HG03432 (cell line): Measurements from ENCODE around the gene AUTS2.

Experiments
- ATAC-seq: cut with Tn5 transposase; IDR thresholded peaks from one replicate; pipeline ENCODE4 v1.9.1; 2021; ENCODE audit warnings: mild to moderate bottlenecking, moderate library complexity; ENCODE audit not compliant: unreplicated experiment

AUTS2 gene

DNA sequence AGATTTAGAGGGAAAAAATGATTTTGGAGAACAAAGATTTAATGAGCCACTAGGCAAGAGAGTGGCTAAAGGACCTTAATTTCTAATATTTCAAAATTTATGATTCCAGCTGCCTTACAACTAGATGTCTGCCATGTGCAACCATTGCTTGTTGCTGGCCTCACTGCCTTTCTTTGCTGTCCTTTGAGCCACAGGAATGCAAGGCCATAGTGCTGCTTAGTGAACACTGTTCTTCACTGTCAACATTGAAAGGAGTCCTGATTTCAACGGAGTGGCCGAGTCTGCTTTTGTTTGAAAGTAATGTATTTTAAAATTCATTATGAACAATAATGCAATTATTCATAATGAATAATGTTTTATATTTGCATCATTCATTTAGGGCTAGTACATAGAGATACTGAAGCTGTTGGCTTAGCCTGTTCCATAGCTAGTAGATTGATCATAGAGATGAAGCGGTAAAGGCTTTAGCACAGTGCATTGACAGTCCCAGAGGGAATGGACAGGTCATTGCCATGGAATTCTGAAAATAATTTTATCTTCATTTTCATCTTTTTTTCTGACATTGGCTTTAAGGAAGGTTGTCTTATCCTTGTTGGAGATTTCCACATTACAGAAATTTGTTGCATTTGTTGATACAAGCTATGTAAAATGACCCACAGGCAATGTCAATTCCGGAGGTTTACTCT lies 544.1 kb downstream of the AUTS2 start:
- ATAC-seq: no peak

DNA sequence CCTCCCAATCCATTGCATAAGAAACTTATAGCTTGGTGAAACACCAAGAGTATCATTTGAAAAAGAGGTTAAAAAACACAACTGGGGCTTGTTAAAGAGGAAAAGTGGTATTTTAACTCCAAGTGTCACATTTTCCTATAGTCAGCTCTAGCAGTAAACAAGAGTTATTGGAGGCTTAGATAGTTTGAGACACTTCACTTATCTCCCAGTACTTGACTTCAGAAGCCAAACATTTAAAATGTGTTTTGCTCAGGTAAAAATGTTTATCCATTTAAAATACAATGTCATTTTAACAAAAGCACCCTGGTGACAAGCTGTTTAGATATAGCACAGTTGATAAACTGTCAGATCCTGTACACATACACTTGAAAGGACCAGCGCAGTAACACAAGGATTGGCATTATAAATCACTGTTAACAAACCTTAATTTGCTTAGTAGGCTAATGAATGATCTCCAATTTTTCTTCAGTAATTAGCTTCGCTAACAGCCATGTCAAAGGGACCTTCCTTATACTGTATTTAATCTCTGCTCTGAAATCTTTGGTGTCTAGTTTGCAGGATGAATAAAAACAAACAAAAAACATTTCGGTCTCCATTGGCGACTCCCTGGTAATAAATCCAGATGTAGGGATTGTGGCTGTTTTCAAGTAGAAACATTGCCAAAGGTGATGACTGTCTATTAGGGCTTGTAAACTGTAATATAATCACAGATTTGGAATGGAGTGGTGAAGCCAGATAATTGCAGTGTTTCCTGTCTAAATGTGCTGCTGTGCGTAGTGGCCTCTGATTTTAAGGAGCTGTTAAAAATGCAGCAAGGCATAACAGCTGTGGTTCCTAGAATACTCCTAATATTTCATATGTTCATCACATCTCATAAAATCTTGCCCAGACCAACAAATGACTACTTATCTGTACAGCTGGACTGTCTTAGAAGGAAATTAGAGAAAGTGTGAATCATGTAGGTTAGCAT lies 545.1 kb downstream of the AUTS2 start:
- ATAC-seq: no peak

DNA sequence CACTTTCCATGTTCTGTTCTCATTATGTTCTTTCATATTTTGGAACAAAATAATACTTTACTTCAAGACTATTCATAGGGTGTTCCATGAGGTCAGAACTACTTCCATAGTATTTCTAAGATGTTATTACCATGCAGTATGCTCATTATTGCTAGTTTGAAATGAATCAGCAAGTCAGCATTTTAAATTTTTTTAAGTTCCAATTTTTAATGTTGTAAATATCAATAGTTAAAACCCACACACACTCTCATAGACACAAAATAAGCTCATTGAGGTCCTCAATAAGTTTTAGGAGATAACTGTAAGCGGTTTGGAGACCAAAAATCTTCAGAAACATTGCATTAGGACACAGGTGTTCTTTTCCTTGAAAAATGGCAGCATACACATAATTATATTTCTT lies 550.7 kb downstream of the AUTS2 start:
- ATAC-seq: no peak

DNA sequence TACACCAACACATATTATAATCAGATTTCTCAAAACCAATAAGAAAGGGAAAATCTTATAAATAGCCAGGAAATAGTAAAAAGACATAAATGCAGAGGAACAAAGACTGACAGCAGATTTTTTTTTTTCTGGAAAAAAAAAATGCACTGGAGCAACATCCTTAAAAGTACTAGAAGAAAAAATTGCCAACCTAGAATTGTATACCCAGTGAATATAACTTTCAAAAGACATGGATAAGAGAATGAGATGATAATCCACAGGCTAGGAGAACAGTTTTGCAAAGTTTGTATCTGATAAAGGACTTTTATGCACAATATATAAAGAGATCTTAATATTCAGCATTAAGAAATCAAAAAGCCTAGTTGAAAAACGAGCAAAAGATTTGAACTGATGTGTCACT lies 554.0 kb downstream of the AUTS2 start:
- no peak for ATAC-seq

DNA sequence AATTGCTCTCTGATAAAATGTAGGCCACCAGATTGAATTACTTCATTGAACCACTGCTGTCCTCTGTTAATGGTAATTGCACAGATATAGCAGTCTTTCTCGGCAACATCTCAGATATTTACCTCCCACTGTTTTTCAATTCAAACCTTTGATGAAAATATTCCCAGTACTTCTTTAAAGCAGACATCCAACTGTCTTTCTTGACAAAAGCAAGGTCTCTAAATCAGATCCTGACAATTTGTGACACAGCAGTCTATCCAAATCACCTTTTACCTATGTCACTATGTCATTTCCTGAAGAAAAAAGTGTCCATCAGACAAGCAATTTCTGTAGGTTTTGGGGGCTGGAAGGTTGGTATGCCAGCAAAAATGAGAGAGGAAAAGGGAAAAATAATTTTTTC lies 555.7 kb downstream of the AUTS2 start:
- no peak for ATAC-seq

- no peak for ATAC-seq
Measured at GRCh38 chr7:70154521-70155180, 556.4 kb downstream of the AUTS2 start.

- no peak for ATAC-seq
Measured at GRCh38 chr7:70156057-70156456, 557.8 kb downstream of the AUTS2 start.

DNA sequence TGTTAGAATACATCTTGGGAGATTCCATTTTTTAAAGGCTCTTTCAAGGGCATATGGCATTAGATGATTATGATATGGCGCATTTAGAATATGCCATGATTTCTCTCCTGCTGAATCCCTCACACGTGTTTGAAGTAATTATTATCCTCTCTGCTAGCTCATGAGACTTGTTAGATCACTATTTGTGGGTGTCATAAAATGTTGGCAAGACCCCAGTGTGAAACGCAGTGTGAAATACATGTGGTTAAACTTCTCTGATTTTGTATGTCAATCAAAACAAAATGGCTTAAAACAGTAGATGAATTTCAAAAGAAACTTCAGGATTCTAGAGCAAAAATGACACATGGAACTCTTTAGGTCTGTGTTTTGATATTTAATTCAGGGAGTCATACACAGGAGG lies 560.8 kb downstream of the AUTS2 start:
- no peak for ATAC-seq

DNA sequence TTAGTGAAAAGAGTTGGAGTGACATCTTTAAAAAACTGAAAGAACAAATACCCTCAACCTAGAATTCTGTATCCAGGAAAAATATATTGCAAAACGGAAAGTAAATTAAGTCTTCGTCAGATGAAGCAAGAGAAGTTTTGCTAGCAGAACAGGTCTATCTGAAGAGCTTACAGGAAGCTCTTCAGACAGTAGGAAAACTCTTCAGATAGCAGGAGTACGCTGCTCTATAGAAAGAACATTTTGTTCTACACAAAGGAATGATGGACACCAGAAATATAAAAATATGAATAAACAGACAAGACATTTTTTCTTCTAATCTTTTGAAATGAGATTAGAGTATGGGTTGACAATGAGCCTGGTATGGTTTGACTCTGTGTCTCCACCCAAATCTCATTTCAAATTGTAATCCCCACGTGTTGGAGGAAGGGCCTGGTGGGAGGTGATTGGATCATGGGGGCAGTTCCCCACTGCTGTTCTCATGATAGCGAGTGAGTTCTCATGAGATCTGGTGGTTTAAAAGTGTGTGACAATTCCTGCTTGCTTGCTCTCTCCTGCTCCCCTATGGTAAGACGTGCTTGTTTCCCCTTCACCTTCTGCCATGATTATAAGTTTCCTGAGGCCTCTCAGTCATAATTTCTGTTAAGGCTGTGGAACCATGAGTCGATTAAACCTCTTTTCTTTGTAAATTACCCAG lies 567.3 kb downstream of the AUTS2 start:
- no peak for ATAC-seq

DNA sequence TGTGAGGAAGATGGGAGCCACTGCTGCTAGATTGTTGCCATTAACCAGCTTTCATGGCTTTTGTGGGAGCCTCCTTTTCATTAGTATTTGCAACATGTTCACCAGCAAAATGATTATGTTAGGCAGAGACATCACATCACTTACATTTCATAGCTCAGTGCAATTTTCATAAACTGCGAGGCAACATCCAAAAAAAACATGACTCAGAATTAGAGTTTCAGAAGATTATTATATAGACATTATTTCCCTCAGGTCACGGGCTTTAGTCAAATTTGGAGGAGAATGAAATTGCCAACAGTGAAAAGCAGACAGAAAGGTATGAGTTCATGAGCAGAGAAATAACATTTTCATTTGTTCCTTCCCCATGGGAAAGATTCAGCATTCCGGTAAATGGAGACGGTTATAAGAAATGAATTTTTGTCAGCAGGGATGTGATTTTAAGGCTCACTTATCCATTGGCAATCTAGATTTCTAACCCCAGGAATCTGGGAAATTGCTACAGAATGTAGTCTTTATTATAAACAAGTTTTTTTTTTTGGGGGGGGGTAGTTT lies 573.2 kb downstream of the AUTS2 start:
- no peak for ATAC-seq

GRCh38 chr7:70177166-70177565 lies 578.9 kb downstream of the AUTS2 start:
- no peak for ATAC-seq

- no peak for ATAC-seq
Measured at GRCh38 chr7:70178211-70178610, 579.9 kb downstream of the AUTS2 start.

DNA sequence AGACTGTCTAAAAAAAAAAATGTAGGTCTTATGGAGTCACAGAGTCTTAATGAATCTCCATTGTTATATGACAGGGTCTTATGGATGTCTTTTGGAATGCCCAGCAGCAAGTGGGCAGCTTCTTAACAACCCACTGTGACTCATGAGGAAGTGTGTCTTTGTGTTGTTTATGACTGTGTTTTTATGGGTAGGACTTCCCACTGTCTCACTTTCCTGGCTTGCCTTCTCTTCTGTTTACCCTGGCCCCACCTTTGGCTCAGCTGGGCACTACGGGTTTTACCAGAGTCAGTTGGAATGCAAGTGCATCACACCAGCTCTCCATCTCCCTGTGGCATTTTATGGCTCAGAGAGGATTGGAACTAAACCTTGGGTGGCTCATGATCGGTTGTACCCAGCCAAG lies 580.5 kb downstream of the AUTS2 start:
- ATAC-seq: no peak

DNA sequence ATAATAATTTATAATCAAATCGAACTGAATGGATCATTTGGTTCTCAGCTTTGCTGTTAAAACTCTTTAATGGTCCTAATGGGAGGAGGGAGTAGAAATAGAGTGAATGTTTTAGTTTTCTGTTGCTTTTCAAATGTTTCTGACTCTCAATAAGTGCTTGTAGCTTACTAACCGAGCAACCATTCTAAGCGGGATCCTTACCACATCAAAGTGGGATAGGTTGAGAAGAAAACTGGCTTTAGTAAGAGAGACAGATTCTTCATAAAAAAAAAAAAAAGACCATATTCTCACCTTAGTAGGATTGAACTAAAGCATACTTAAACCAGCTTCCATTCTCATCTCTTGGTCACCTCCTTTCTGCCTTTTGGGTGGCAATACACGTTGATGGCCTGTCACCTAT lies 584.2 kb downstream of the AUTS2 start:
- ATAC-seq: no peak

DNA sequence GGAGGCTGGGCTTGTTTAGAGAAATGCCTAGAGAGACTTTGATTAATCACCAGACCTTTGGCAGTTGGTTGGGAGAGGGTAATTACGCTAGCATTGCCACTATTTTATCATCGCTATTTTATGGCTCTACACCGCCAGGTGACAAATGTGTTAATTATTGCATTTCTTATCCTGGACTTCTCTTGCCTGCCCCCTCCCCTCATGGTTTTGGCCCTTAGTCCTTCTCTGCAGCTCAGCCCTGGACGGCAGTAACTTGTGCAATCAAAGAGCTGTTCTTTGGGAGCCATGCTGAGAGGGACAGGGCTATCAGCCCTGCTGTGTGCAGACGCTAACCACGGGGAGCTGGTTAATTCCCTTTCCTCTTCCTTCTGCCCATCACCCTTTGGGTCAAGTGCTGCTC lies 585.0 kb downstream of the AUTS2 start:
- ATAC-seq: no peak

DNA sequence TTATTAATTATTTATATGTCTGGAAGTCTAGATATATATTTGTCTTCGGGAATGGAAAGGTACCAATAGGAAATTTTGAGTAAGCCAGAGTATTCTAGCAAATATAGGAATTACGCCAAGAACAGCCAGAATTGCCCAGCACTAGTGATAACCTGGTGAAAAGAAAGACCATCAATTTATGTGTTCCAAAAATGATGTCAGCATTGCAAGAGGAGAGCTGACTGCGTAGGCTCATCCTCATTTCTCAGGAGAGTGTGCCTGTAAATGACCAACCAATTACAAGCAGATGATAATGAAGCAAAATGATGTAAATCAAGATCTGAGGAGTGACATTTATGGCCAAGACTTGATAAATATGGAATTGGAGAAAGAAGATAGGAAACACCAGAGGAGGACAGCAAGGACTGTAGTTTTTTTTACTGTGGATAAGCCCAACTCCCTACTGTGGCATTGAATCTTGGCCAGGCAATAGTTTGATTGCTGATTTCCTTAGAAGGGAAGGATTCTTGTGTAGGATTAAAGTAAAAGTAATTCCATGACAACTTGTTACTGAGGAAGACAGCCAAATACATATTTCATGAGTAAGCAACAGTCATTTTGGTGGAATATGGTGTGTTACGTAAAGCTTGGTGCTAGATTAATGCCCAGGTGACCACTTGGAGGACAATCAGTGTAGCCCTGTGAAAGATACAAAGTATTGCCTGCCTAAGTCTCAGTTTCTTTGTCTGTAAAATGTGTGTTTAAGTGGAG lies 590.8 kb downstream of the AUTS2 start:
- no peak for ATAC-seq

DNA sequence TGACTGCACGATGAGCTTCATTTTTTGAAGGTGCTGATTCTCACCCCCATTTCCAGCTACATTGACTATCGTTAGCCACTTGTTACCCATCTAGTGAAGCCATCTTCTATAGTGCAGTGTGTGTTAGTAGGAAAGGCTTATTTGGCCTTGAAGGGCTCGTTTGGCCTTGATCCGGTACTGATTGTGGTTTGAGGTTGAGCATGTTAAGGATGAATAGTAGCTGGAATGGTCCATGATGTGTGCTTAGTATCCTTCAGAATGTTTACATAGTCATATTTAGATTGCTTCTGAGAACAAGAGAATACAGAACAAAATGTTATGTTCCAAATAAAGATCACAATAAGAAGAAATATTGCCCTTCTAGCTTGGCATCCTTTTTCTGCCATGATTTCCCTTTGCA lies 591.5 kb downstream of the AUTS2 start:
- no peak for ATAC-seq

GRCh38 chr7:70190281-70190680 lies 592.0 kb downstream of the AUTS2 start:
- ATAC-seq: no peak

- ATAC-seq: no peak
Measured at GRCh38 chr7:70193514-70193913, 595.2 kb downstream of the AUTS2 start.
